Activated CD8-positive, alpha-beta memory T cell treated with anti-CD3 and anti-CD28 coated beads, Interleukin-2, amount 10 ng/mL, durations not matched to agents 7 days and 5 days (primary cell): ENCODE results near the gene FBLN5. TPM values are rescaled to one million over a fixed set of nuclear protein-coding genes. Genes with fewer than 3 reads are reported as not detected.
A peak's percentile ranks its signal among the peaks of the same experiment; 100 is the strongest.
"Not testable (repeated sequence)": the region's sequence is repeated elsewhere in the genome, so short reads cannot be mapped to it uniquely, and the experiment has no call there.

Experiments used
- ATAC-seq: fragments of 150-1000 bp; cut with Tn5 transposase; one replicate; pipeline ENCODE4 v1.10.0; 2021; ENCODE audit warnings: moderate library complexity
- CTCF ChIA-PET: fragments of 350-600 bp; sonication (Branson Sonifier 250); formaldehyde crosslinking; loops from one replicate; lab custom pipeline; 2021; ENCODE audit warnings: antibody characterized with exemption; lab: Charles Lee
- DNase-seq: peaks from one replicate; pipeline ENCODE4 v3.0.0-alpha.2; 2020
- H3K27ac Mint-ChIP-seq: one replicate; pipeline ENCODE4 v1.8.0; 2021; ENCODE audit warnings: mild to moderate bottlenecking, mixed read lengths
- H3K27me3 Mint-ChIP-seq: one replicate; pipeline ENCODE4 v1.8.0; 2021; ENCODE audit warnings: mixed read lengths
- H3K36me3 Mint-ChIP-seq: one replicate; pipeline ENCODE4 v1.8.0; 2021; ENCODE audit warnings: mild to moderate bottlenecking, mixed read lengths
- H3K4me1 Mint-ChIP-seq: one replicate; pipeline ENCODE4 v1.8.0; 2021; ENCODE audit warnings: mixed read lengths
- H3K4me3 Mint-ChIP-seq: one replicate; pipeline ENCODE4 v1.8.0; 2021; ENCODE audit warnings: mild to moderate bottlenecking, moderate library complexity, mixed read lengths
- H3K9me3 Mint-ChIP-seq: one replicate; pipeline ENCODE4 v1.8.0; 2022; ENCODE audit warnings: low read depth, mixed read lengths
- total RNA-seq, 2 experiments: library from RNA; stranded (reverse); gene quantifications; one replicate each; pipeline ENCODE4 v1.2.3, GENCODE V29; 2021

Gene FBLN5
- total RNA-seq, 2 experiments from 2014 or later, result 0.23 to 0.73 TPM

GRCh38 chr14:91911474-91912032 is 35.9 kb downstream of the FBLN5 start:
- H3K27ac Mint-ChIP-seq, result no peak overlapping the region
- H3K36me3 Mint-ChIP-seq, result peaks cover 1% of the 10 kb centered on the region
- DNase-seq, result peak; percentile 55
- no peaks in the 10 kb centered on the region for H3K9me3 Mint-ChIP-seq
- peaks cover 12% of the 10 kb centered on the region for H3K4me1 Mint-ChIP-seq
- no peak overlapping the region for H3K4me3 Mint-ChIP-seq
- CTCF ChIA-PET, result interaction anchor here (0.6 to 2.3 kb wide), 44 partner anchors 10 to 595 kb away, joined by 3 to 22 read pairs (median 4); partner anchors contain the start of gene TC2N
- peak; percentile 83 for ATAC-seq
- peaks cover 3% of the 10 kb centered on the region for H3K27me3 Mint-ChIP-seq

GRCh38 chr14:91910196-91910595 is 37.3 kb downstream of the FBLN5 start:
- H3K9me3 Mint-ChIP-seq, result no peaks in the 10 kb centered on the region
- H3K4me3 Mint-ChIP-seq, result no peak overlapping the region
- no peak for ATAC-seq
- peaks cover 12% of the 10 kb centered on the region for H3K4me1 Mint-ChIP-seq
- H3K27ac Mint-ChIP-seq, result no peak overlapping the region
- H3K36me3 Mint-ChIP-seq, result no peaks in the 10 kb centered on the region
- no peaks in the 10 kb centered on the region for H3K27me3 Mint-ChIP-seq
- CTCF ChIA-PET, result interaction anchor here (0.6 to 1.6 kb wide), 3 partner anchors 51 to 139 kb away, joined by 3 to 9 read pairs (median 6); no protein-coding TSS in a partner anchor
- no peak for DNase-seq

GRCh38 chr14:91906374-91906773 is 41.1 kb downstream of the FBLN5 start:
- Mint-ChIP-seq H3K4me3 (no peak overlapping the region), H3K9me3 (no peaks in the 10 kb centered on the region), H3K27me3 (no peaks in the 10 kb centered on the region), H3K27ac (no peak overlapping the region), H3K4me1 (peaks cover 7% of the 10 kb centered on the region), H3K36me3 (no peaks in the 10 kb centered on the region)
- CTCF ChIA-PET, result no interaction called here
- ATAC-seq (no peak), DNase-seq (no peak)

- peaks cover 3% of the 10 kb centered on the region for H3K4me1 Mint-ChIP-seq
- H3K27me3 Mint-ChIP-seq, result no peaks in the 10 kb centered on the region
- no peak for DNase-seq
- no peaks in the 10 kb centered on the region for H3K36me3 Mint-ChIP-seq
- no peak for ATAC-seq
- H3K4me3 Mint-ChIP-seq, result no peak overlapping the region
- H3K9me3 Mint-ChIP-seq, result no peaks in the 10 kb centered on the region
- CTCF ChIA-PET, result interaction anchor here (0.7 to 1.5 kb wide), 2 partner anchors 9 to 74 kb away, joined by 3 to 4 read pairs; no protein-coding TSS in a partner anchor
- no peak overlapping the region for H3K27ac Mint-ChIP-seq
Observed at GRCh38 chr14:91904956-91905645, 42.4 kb downstream of the FBLN5 start.

- Mint-ChIP-seq H3K27me3 (no peaks in the 10 kb centered on the region), H3K4me3 (no peak overlapping the region), H3K36me3 (no peaks in the 10 kb centered on the region), H3K9me3 (no peaks in the 10 kb centered on the region), H3K27ac (no peak overlapping the region), H3K4me1 (peaks cover 3% of the 10 kb centered on the region)
- DNase-seq, result no peak
- CTCF ChIA-PET, result interaction anchor here (1.5 kb wide), 1 partner anchor 8 kb away, joined by 4 read pairs; no protein-coding TSS in a partner anchor
- no peak for ATAC-seq
Observed at GRCh38 chr14:91904483-91904882, 43.0 kb downstream of the FBLN5 start.

GRCh38 chr14:91903070-91903469 is 44.4 kb downstream of the FBLN5 start:
- Mint-ChIP-seq H3K4me1 (peaks cover 1% of the 10 kb centered on the region), H3K4me3 (no peak overlapping the region), H3K27ac (no peak overlapping the region), H3K36me3 (no peaks in the 10 kb centered on the region), H3K9me3 (no peaks in the 10 kb centered on the region), H3K27me3 (no peaks in the 10 kb centered on the region)
- DNase-seq, result no peak
- ATAC-seq, result no peak
- CTCF ChIA-PET, result no interaction called here

GRCh38 chr14:91902336-91902735 is 45.2 kb downstream of the FBLN5 start:
- Mint-ChIP-seq H3K9me3 (no peaks in the 10 kb centered on the region), H3K4me1 (no peaks in the 10 kb centered on the region), H3K4me3 (no peak overlapping the region), H3K36me3 (no peaks in the 10 kb centered on the region), H3K27ac (no peak overlapping the region), H3K27me3 (no peaks in the 10 kb centered on the region)
- CTCF ChIA-PET, result interaction anchor here (0.8 to 1.2 kb wide), 2 partner anchors 9 to 44 kb away, joined by 3 read pairs; no protein-coding TSS in a partner anchor
- DNase-seq (no peak), ATAC-seq (no peak)

- Mint-ChIP-seq H3K36me3 (no peaks in the 10 kb centered on the region), H3K27ac (no peak overlapping the region), H3K27me3 (no peaks in the 10 kb centered on the region), H3K4me1 (no peaks in the 10 kb centered on the region), H3K9me3 (no peaks in the 10 kb centered on the region), H3K4me3 (no peak overlapping the region)
- ATAC-seq (no peak), DNase-seq (no peak)
- CTCF ChIA-PET, result interaction anchor here (0.8 to 1.9 kb wide), 3 partner anchors 10 to 98 kb away, joined by 3 to 4 read pairs (median 3); no protein-coding TSS in a partner anchor
Observed at GRCh38 chr14:91901449-91902226, 45.9 kb downstream of the FBLN5 start.

GRCh38 chr14:91899806-91900205 is 47.7 kb downstream of the FBLN5 start:
- no peak overlapping the region for H3K4me3 Mint-ChIP-seq
- ATAC-seq (no peak), DNase-seq (no peak)
- no peaks in the 10 kb centered on the region for H3K4me1 Mint-ChIP-seq
- H3K9me3 Mint-ChIP-seq, result no peaks in the 10 kb centered on the region
- H3K36me3 Mint-ChIP-seq, result no peaks in the 10 kb centered on the region
- no peaks in the 10 kb centered on the region for H3K27me3 Mint-ChIP-seq
- H3K27ac Mint-ChIP-seq, result no peak overlapping the region
- CTCF ChIA-PET, result interaction anchor here (0.9 to 1.9 kb wide), 10 partner anchors 10 to 250 kb away, joined by 3 to 8 read pairs (median 4); no protein-coding TSS in a partner anchor

GRCh38 chr14:91899213-91899612 is 48.3 kb downstream of the FBLN5 start:
- peak; percentile 36 for ATAC-seq
- CTCF ChIA-PET, result interaction anchor here (0.6 to 1.6 kb wide), 12 partner anchors 9 to 259 kb away, joined by 3 to 8 read pairs (median 4); no protein-coding TSS in a partner anchor
- Mint-ChIP-seq H3K9me3 (no peaks in the 10 kb centered on the region), H3K4me1 (no peaks in the 10 kb centered on the region), H3K4me3 (no peak overlapping the region), H3K36me3 (no peaks in the 10 kb centered on the region), H3K27ac (no peak overlapping the region), H3K27me3 (no peaks in the 10 kb centered on the region)
- peak; percentile 48 for DNase-seq

- no peak for DNase-seq
- CTCF ChIA-PET, result interaction anchor here (0.6 to 1.6 kb wide), 7 partner anchors 9 to 259 kb away, joined by 3 to 5 read pairs (median 3); no protein-coding TSS in a partner anchor
- no peak overlapping the region for H3K4me3 Mint-ChIP-seq
Observed at GRCh38 chr14:91898372-91898771, 49.1 kb downstream of the FBLN5 start.

GRCh38 chr14:91897716-91898115 is 49.8 kb downstream of the FBLN5 start:
- not testable (repeated sequence) for H3K9me3 Mint-ChIP-seq, H3K4me3 Mint-ChIP-seq, ATAC-seq, H3K36me3 Mint-ChIP-seq, H3K27ac Mint-ChIP-seq, H3K27me3 Mint-ChIP-seq, DNase-seq
- CTCF ChIA-PET, result interaction anchor here (1.4 kb wide), 1 partner anchor 16 kb away, joined by 3 read pairs; no protein-coding TSS in a partner anchor
- H3K4me1 Mint-ChIP-seq, result peaks cover 10% of the 10 kb centered on the region

More at GRCh38 chr14:91898372-91898771, 49.1 kb downstream of the FBLN5 start:
- ATAC-seq, result no peak
- Mint-ChIP-seq H3K27ac (no peak overlapping the region), H3K36me3 (peaks cover 1% of the 10 kb centered on the region), H3K4me1 (peaks cover 6% of the 10 kb centered on the region), H3K9me3 (no peaks in the 10 kb centered on the region), H3K27me3 (no peaks in the 10 kb centered on the region)
